Left renal pelvis (tissue), 4 donors: Measurements from ENCODE around the gene TOMM20. TPM values are rescaled to one million over a fixed set of nuclear protein-coding genes. Genes with fewer than 3 reads are reported as not detected.

Experiments
- DNase-seq, 4 donors: peaks; one replicate each; pipeline ENCODE4 v3.0.0-alpha.2; 2013; ENCODE audit warnings: low read depth in 4 of 4, low spot score in 3 of 4
- polyA plus RNA-seq, 4 donors: library from polyadenylated mRNA; unstranded; fragments of 120-200 nt; gene quantifications; one replicate each; pipeline ENCODE4 v1.2.1, GENCODE V29; 2013; ENCODE audit not compliant: insufficient read length in 4 of 4

Gene TOMM20
- polyA plus RNA-seq, 4 donors, result 160 to 242 (median 210) TPM

- DNase-seq, result no peak
These were observed 58.8 kb downstream of the TOMM20 start for GRCh38 chr1:235069577-235070563.

- no peak for DNase-seq
These were observed 59.5 kb downstream of the TOMM20 start for GRCh38 chr1:235069176-235069575.

GRCh38 chr1:235068158-235069121 is 60.2 kb downstream of the TOMM20 start:
- no peak for DNase-seq

- no peak for DNase-seq
These were observed 61.1 kb downstream of the TOMM20 start for GRCh38 chr1:235067396-235068157.

- DNase-seq, result no peak
These were observed 65.4 kb downstream of the TOMM20 start for GRCh38 chr1:235063068-235063765.

GRCh38 chr1:235060607-235061470 is 67.8 kb downstream of the TOMM20 start:
- peak in 1 of 4 donors; percentile 57 for DNase-seq

Other genes starting within 250 kb of the TOMM20 start
- 10 to 100 TPM; 56.7 to 90.0 (median 77.7) TPM for gene RBM34, start 32.4 kb upstream of the TOMM20 start, polyA plus RNA-seq
- 10 to 100 TPM; 42.6 to 57.0 (median 49.4) TPM for gene ARID4B, start 199.3 kb upstream of the TOMM20 start, polyA plus RNA-seq
- 10 to 100 TPM; 54.1 to 66.3 (median 61.1) TPM for gene GGPS1, start 199.7 kb upstream of the TOMM20 start, polyA plus RNA-seq
- 10 to 100 TPM; 46.3 to 68.0 (median 61.1) TPM for gene TBCE, start 238.6 kb upstream of the TOMM20 start, polyA plus RNA-seq